ENCODE results near the gene CRAT. TPM values are rescaled to one million over a fixed set of nuclear protein-coding genes. Genes with fewer than 3 reads are reported as not detected.

Gene CRAT
- polyA plus RNA-seq, 2 of the 4 experiments (the other 2 are of a cell fraction), result 20.5 to 26.0 TPM

- no peak for FAIRE-seq
- ChIA-PET POLR2A (no interaction called here), CTCF (interaction anchor here (1.2 kb wide), 1 partner anchor 53 kb away, joined by 3 read pairs; no protein-coding TSS in a partner anchor)
- Histone ChIP-seq H3K4me3 (no peak overlapping the region), H3K4me1 (peaks cover 18% of the 10 kb centered on the region; the same call in 2 of the 3 replicates), H3K4me2 (no peak overlapping the region), H3K27ac (no peak overlapping the region), H3K9me3 (no peaks in the 10 kb centered on the region)
- ATAC-seq, result no peak
- WGBS (ENCODE audit: missing lambda C conversion rate), result 78% methylated on average over 13 of the region's 18 CpGs
- TF ChIP-seq BCL3 (IDR thresholded peaks at IDR 0.05) (no peak), RCOR1 (IDR thresholded peaks at IDR 0.05; ENCODE audit: low read depth, low read length) (no peak)
- DNase-seq (ENCODE audit: low read depth in 1 of 2, low spot score in 1 of 2), result no peak
Observed at GRCh38 chr9:129078691-129079503, 31.7 kb downstream of the CRAT start.

- 0 out of 3 replicates have a peak overlapping the region, but pooled peaks have one; percentile 8 for H3K4me2 ChIP-seq
- 66% methylated on average over 10 of the region's 10 CpGs for WGBS (ENCODE audit: missing lambda C conversion rate)
- DNase-seq (ENCODE audit: low read depth in 1 of 2, low spot score in 1 of 2), result no peak
- no peak for FAIRE-seq
- ATAC-seq, result no peak
- H3K4me1 ChIP-seq, result peaks cover 15% of the 10 kb centered on the region; the same call in 2 of the 3 replicates
- no peak overlapping the region for H3K27ac ChIP-seq
- TF ChIP-seq SMC3 (IDR thresholded peaks at IDR 0.05) (no peak), EHF (CRISPR knock-in tag; IDR thresholded peaks at IDR 0.05) (no peak), HOXB5 (CRISPR knock-in tag; IDR thresholded peaks at IDR 0.05) (no peak)
- POLR2A ChIA-PET, result no interaction called here
- CTCF ChIA-PET, result interaction anchor here (1.2 kb wide), 1 partner anchor 54 kb away, joined by 3 read pairs; no protein-coding TSS in a partner anchor
- no peak overlapping the region for H3K4me3 ChIP-seq
- H3K9me3 ChIP-seq, result no peaks in the 10 kb centered on the region
Observed at GRCh38 chr9:129077236-129077635, 33.4 kb downstream of the CRAT start.

GRCh38 chr9:129076640-129077037, 34.0 kb downstream of the CRAT start:
- FAIRE-seq, result no peak
- Histone ChIP-seq H3K27ac (no peak overlapping the region), H3K9me3 (no peaks in the 10 kb centered on the region), H3K4me2 (no peak overlapping the region), H3K4me1 (peaks cover 10% of the 10 kb centered on the region; the same call in 2 of the 3 replicates), H3K4me3 (no peak overlapping the region)
- WGBS (ENCODE audit: missing lambda C conversion rate), result 91% methylated on average over 11 of the region's 11 CpGs
- DNase-seq (ENCODE audit: low read depth in 1 of 2, low spot score in 1 of 2), result no peak
- ChIA-PET POLR2A (no interaction called here), CTCF (interaction anchor here (1.4 kb wide), 1 partner anchor 11 kb away, joined by 3 read pairs; no protein-coding TSS in a partner anchor)
- no peak for ATAC-seq
- TF ChIP-seq BHLHE40 (IDR thresholded peaks at IDR 0.05; ENCODE audit: low read depth, low read length) (no peak), TP53 (CRISPR knock-in tag; IDR thresholded peaks at IDR 0.05) (no peak), ELK1 (IDR thresholded peaks at IDR 0.05; ENCODE audit: low read depth, low read length) (no peak), ATOH8 (CRISPR knock-in tag; IDR thresholded peaks at IDR 0.05; ENCODE audit: low read depth) (no peak), ZNF302 (CRISPR knock-in tag; IDR thresholded peaks at IDR 0.05) (no peak), NFE2L2 (conservative IDR thresholded peaks at IDR 0.05; ENCODE audit: low read length) (no peak), CBX2 (IDR thresholded peaks at IDR 0.05; ENCODE audit: borderline replicate concordance, low read depth) (no peak), MAZ (IDR thresholded peaks at IDR 0.05; ENCODE audit: borderline replicate concordance, low read depth, low read length) (no peak), FOSL2 (IDR thresholded peaks at IDR 0.05) (no peak), FOSL2 (CRISPR knock-in tag; IDR thresholded peaks at IDR 0.05) (no peak), MAFK (IDR thresholded peaks at IDR 0.05; ENCODE audit: partially characterized antibody) (no peak), CHD2 (IDR thresholded peaks at IDR 0.05; ENCODE audit: low read length, partially characterized antibody) (no peak), HOXB5 (CRISPR knock-in tag; IDR thresholded peaks at IDR 0.05) (no peak), JUNB (IDR thresholded peaks at IDR 0.05) (no peak), RNF2 (IDR thresholded peaks at IDR 0.05; ENCODE audit: borderline replicate concordance, low read depth) (no peak), FOSB (CRISPR knock-in tag; IDR thresholded peaks at IDR 0.05) (no peak), BCL3 (IDR thresholded peaks at IDR 0.05) (no peak)

Measured in A549 (cell line).